Suprapubic skin (tissue), 4 donors: ENCODE results near the gene CFAP90. TPM values are rescaled to one million over a fixed set of nuclear protein-coding genes. Genes with fewer than 3 reads are reported as not detected.

Experiments
- DNase-seq, 2 donors: peaks; one replicate each; pipeline ENCODE4 v3.0.0-alpha.2; 2019; ENCODE audit warnings: low spot score in 2 of 2
- H3K27ac ChIP-seq: fragments of 200-600 bp; sonication (generic); one replicate; pipeline ENCODE4 v1.5.1; 2019
- H3K27me3 ChIP-seq: fragments of 200-600 bp; sonication (generic); one replicate; pipeline ENCODE4 v1.5.1; 2019
- H3K36me3 ChIP-seq: fragments of 200-600 bp; sonication (generic); one replicate; pipeline ENCODE4 v1.5.1; 2019
- H3K4me1 ChIP-seq: fragments of 200-600 bp; sonication (generic); one replicate; pipeline ENCODE4 v1.5.1; 2019
- H3K4me3 ChIP-seq: fragments of 200-600 bp; sonication (generic); one replicate; pipeline ENCODE4 v1.5.1; 2019; ENCODE audit warnings: mild to moderate bottlenecking
- H3K9me3 ChIP-seq: fragments of 200-600 bp; sonication (generic); one replicate; pipeline ENCODE4 v1.5.1; 2019
- CTCF ChIP-seq, 2 donors: fragments of 200-600 bp in 1 of 2; fragments of 450-650 bp in 1 of 2; sonication (generic) in 1 of 2; IDR thresholded peaks; one replicate each; pipeline ENCODE4 v1.5.1; 2016 to 2019; ENCODE audit warnings: antibody characterized with exemption in 2 of 2, mild to moderate bottlenecking in 1 of 2, moderate library complexity in 1 of 2
- EP300 ChIP-seq: sonication (generic); formaldehyde crosslinking; IDR thresholded peaks from one replicate; pipeline ENCODE4 v1.6.1; 2017; ENCODE audit warnings: antibody characterized with exemption
- POLR2A ChIP-seq, 2 donors: fragments of 450-650 bp; IDR thresholded peaks; one replicate each; pipeline ENCODE4 v1.6.1; 2017; ENCODE audit warnings: antibody characterized with exemption in 2 of 2, mild to moderate bottlenecking in 2 of 2, moderate library complexity in 2 of 2
- POLR2AphosphoS5 ChIP-seq, 3 donors: sonication (generic); formaldehyde crosslinking; IDR thresholded peaks; one replicate each; pipeline ENCODE4 v1.6.1; 2017; ENCODE audit warnings: antibody characterized with exemption in 3 of 3
- WGBS: methylation state at CpG from one replicate; pipeline ENCODE4 v1.1.5; 2018; 5-methylcytosine and 5-hydroxymethylcytosine counted together
- total RNA-seq, 4 donors: library from RNA; depleted of rRNA; stranded (reverse); fragments of >200 nt; gene quantifications; one replicate each; pipeline ENCODE4 v1.1.0, GENCODE V29; 2016

Gene CFAP90
- total RNA-seq, 4 donors from 2014 or later, result 1.4 TPM; not detected in 3

- no peak overlapping the region for H3K27ac ChIP-seq
- peaks cover 7% of the 10 kb centered on the region for H3K4me1 ChIP-seq
- DNase-seq, result peak in 1 of 2 donors; percentile 51
- H3K4me3 ChIP-seq, result no peak overlapping the region
- H3K9me3 ChIP-seq, result no peaks in the 10 kb centered on the region
- TF ChIP-seq POLR2AphosphoS5 (IDR thresholded peaks at IDR 0.05) (no peak), EP300 (no peak), CTCF (IDR thresholded peaks at IDR 0.05) (no peak), POLR2A (IDR thresholded peaks at IDR 0.05) (no peak)
- WGBS, result 96% methylated on average over 10 of the region's 10 CpGs
- no peaks in the 10 kb centered on the region for H3K36me3 ChIP-seq
- H3K27me3 ChIP-seq, result no peaks in the 10 kb centered on the region
Observed at GRCh38 chr5:7814816-7815215, 36.1 kb downstream of the CFAP90 start.

- Histone ChIP-seq H3K9me3 (no peaks in the 10 kb centered on the region), H3K4me1 (peaks cover 7% of the 10 kb centered on the region), H3K36me3 (no peaks in the 10 kb centered on the region), H3K27ac (no peak overlapping the region), H3K27me3 (no peaks in the 10 kb centered on the region), H3K4me3 (no peak overlapping the region)
- DNase-seq, result no peak
- WGBS, result 81% methylated on average over 3 of the region's 3 CpGs
- TF ChIP-seq EP300 (no peak), POLR2A (IDR thresholded peaks at IDR 0.05) (no peak), CTCF (IDR thresholded peaks at IDR 0.05) (no peak), POLR2AphosphoS5 (IDR thresholded peaks at IDR 0.05) (no peak)
Observed at GRCh38 chr5:7813576-7813975, 37.4 kb downstream of the CFAP90 start.

- 79% methylated on average over 2 of the region's 2 CpGs for WGBS
- Histone ChIP-seq H3K36me3 (no peaks in the 10 kb centered on the region), H3K27me3 (no peaks in the 10 kb centered on the region), H3K4me3 (no peak overlapping the region), H3K4me1 (peaks cover 7% of the 10 kb centered on the region), H3K9me3 (no peaks in the 10 kb centered on the region), H3K27ac (no peak overlapping the region)
- TF ChIP-seq CTCF (IDR thresholded peaks at IDR 0.05), result no peak
- TF ChIP-seq POLR2AphosphoS5 (IDR thresholded peaks at IDR 0.05), result no peak
- no peak for TF ChIP-seq EP300
- no peak for TF ChIP-seq POLR2A (IDR thresholded peaks at IDR 0.05)
- no peak for DNase-seq
Observed at GRCh38 chr5:7813007-7813406, 37.9 kb downstream of the CFAP90 start.

- H3K36me3 ChIP-seq, result no peaks in the 10 kb centered on the region
- H3K27ac ChIP-seq, result no peak overlapping the region
- H3K4me3 ChIP-seq, result no peak overlapping the region
- 74% methylated on average over 5 of the region's 5 CpGs for WGBS
- no peak for DNase-seq
- H3K9me3 ChIP-seq, result no peaks in the 10 kb centered on the region
- no peaks in the 10 kb centered on the region for H3K27me3 ChIP-seq
- H3K4me1 ChIP-seq, result peaks cover 7% of the 10 kb centered on the region
- TF ChIP-seq POLR2AphosphoS5 (IDR thresholded peaks at IDR 0.05), result no peak
- no peak for TF ChIP-seq CTCF (IDR thresholded peaks at IDR 0.05)
- no peak for TF ChIP-seq EP300
- TF ChIP-seq POLR2A (IDR thresholded peaks at IDR 0.05), result no peak
Observed at GRCh38 chr5:7811715-7812114, 39.2 kb downstream of the CFAP90 start.

GRCh38 chr5:7808998-7809397 lies 41.9 kb downstream of the CFAP90 start:
- TF ChIP-seq POLR2AphosphoS5 (IDR thresholded peaks at IDR 0.05) (no peak), POLR2A (IDR thresholded peaks at IDR 0.05) (no peak), EP300 (no peak), CTCF (IDR thresholded peaks at IDR 0.05) (no peak)
- Histone ChIP-seq H3K9me3 (no peaks in the 10 kb centered on the region), H3K36me3 (no peaks in the 10 kb centered on the region), H3K27me3 (no peaks in the 10 kb centered on the region), H3K27ac (no peak overlapping the region), H3K4me3 (no peak overlapping the region), H3K4me1 (no peaks in the 10 kb centered on the region)
- DNase-seq, result no peak
- WGBS, result 91% methylated on average over 4 of the region's 4 CpGs
